Smooth muscle cell of the pulmonary artery (primary cell): ENCODE data around the gene ORC3. TPM values are rescaled to one million over a fixed set of nuclear protein-coding genes. Genes with fewer than 3 reads are reported as not detected.

Experiments used
- total RNA-seq: library from RNA; depleted of rRNA; stranded (reverse); fragments of >200 nt; gene quantifications from 2 replicates; pipeline ENCODE4 v1.2.3, GENCODE V29; 2014

ORC3 gene
- total RNA-seq, result 18.7 and 23.1 TPM in 2 replicates

DNA sequence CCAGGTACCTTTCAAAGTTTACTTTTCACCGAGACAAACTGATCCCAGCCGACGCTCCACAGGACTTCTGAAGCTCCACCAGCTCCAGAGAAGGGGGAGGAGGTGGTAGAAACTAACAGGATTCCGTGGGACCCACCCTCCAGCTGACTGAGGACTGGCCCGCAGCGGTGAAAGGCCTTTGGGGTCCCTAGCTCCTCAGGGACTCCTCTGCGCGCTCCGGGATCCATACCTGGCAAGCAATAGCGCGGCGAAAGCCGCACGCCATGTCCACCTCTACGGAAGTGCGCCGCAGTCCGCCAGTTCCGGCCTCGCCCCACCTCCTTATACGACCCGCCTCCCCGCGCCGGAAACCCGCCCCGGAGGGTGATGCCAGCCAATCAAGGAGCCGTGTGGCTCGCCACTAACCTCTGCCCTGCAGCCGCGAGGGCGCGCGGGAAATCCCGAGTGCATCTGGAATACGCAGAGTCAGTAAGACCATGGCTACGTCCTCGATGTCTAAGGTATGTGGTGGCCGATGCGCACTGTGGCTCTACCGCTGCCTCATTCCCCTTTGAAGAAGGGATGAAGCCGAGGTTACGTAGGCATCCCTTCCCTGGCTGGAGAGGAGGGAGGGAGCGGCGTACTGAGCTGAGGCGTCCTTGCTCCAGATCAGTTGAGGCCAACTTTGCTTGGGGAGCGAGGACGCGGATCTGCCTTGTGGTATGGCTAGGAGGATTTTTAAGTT lies at the start of gene ORC3, which contains the start of gene RARS2:
Gene ORC3, plus strand, starts transcription at position 443 of the 724 bp plus-strand sequence. Its CDS starts 34 bp downstream, at position 477.
Gene RARS2, minus strand, starts transcription at position 295 of the 724 bp plus-strand sequence. Its CDS starts 30 bp downstream, at position 265.

DNA sequence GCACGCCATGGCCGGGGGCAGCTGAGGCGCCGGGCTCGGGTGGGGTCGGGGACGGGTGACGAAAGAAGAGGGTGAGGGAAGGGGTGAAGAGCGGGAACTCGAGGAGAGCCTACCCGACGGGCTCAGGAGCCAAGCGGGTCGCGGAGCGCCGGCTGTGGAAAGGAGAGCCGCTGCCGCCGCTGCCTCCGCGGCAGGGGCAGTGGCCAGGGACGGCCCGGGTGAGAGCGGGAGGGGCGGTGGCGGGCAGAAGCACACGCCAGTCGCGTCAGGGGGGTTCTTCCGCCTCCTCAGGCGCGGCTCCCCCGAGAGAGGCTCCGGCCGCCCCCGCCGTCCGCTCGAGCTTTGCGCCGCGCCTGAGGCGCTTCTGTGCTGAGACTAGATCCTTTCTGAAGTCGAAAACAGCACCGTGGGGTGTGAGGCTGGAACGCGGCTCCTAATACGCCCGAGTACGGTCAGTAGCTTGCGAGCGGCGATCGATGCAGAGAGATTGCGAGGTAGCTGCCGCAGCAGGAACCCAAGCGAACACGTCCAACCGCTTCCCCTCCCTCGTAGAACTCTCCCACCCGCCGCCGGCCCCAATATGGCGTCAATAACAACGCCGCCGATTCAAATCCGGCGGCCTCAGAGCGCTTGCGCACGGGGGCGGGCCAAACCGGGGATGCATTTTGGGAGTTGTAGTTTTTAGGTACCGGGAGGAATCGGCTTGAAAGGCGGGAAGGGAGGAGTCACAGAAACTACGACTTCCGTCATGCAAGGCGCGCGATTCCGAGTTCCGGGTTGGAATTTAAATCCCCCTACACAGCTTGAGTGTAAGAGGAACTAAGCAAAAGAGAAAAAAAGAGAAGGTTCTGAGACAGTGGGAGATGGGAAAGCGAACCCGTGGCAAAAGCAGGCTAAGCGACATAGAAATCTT lies 112.0 kb downstream of the ORC3 start, which contains the start of gene AKIRIN2:
Gene AKIRIN2, minus strand, starts transcription at position 558 of the 913 bp plus-strand sequence. Its CDS starts 549 bp downstream, at position 9.

Other genes with a start within 250 kb of the ORC3 start
- 1.2 and 1.7 TPM in 2 replicates for gene C6orf163, start 245.3 kb upstream of the ORC3 start, total RNA-seq
- 0.50 and 0.59 TPM in 2 replicates for gene CFAP206, start 182.2 kb upstream of the ORC3 start, total RNA-seq
- 16.5 and 23.7 TPM in 2 replicates for gene SLC35A1, start 117.2 kb upstream of the ORC3 start, total RNA-seq
- 34.3 and 42.2 TPM in 2 replicates for gene RARS2, start 148 bp upstream of the ORC3 start, total RNA-seq
- gene AKIRIN2, start 112.1 kb downstream of the ORC3 start, total RNA-seq, result 15.2 and 20.2 TPM in 2 replicates